ENCODE measurements around the gene PDE7B.

Gene PDE7B

DNA sequence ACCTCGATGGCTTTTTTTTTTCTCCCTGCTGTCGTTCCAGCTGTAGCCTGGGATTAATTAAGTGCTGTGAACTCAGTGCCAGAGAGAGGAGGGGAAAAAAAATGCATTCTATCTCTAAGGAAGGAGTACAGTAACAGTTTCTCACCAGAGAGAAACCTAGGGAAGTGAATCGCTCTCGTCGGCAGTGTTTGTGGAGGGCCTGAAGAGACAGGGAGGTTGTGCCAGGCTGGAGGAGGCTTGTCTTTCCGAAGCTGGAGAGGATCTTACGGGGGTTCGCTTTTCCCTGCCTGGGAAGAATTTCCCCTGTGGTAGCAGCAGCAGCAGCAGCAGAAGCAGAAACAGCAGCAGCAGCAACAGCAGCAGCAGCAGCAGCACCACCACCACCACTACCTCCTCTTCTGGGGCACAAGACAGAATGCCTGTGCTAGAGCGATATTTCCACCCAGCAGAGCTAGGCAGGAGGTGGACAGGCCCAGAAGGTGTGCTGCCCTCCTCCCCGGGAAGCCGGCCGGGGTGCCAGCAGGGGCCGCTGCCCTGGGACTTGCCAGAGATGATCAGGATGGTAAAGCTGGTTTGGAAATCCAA, 186.5 kb downstream of the PDE7B start:
- DNase-seq (ENCODE audit: low read depth, low spot score), result no peak
- H3K4me3 ChIP-seq (ENCODE audit: low read length), result no peak overlapping the region

DNA sequence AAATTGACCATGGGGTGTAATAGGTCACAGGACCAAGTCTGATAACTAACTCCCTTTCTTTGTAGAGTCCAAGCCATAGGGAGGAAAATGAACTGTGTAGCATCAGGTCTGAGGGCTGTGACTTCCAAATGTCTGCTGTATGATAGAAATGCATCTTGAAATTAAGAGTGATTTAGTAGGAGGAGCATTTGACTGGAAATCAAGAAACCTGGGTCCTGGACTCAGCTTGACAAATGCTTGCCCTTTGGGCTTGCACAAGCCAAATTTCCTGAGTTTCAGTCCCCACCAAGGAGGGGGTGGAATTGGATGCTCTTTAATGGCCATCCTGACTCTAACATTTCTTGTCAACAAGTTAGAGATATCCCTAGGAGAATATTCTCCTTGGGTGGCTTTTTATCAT, 187.0 kb downstream of the PDE7B start:
- no peak for DNase-seq (ENCODE audit: low read depth, low spot score)
- no peak overlapping the region for H3K4me3 ChIP-seq (ENCODE audit: low read length)

DNA sequence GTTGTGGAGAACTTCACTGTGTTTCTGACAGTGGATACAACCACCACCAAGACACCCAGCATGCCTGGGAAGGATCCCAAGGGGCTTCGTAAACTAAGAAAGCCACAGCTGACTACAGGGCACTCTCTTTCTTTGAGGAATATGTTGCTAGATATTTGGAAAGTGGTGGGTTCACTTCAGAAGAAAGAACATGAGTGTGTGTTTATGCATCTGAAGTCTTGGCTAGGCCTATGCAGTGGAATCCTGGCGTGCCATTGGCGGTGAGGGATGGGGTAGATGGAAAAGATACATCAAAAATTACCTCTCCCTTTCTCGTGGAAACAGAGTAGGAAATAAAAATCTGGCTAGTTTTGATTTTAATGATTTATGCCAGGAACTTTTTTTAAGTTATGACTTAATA, 187.7 kb downstream of the PDE7B start:
- DNase-seq (ENCODE audit: low read depth, low spot score), result no peak
- H3K4me3 ChIP-seq (ENCODE audit: low read length), result no peak overlapping the region

DNA sequence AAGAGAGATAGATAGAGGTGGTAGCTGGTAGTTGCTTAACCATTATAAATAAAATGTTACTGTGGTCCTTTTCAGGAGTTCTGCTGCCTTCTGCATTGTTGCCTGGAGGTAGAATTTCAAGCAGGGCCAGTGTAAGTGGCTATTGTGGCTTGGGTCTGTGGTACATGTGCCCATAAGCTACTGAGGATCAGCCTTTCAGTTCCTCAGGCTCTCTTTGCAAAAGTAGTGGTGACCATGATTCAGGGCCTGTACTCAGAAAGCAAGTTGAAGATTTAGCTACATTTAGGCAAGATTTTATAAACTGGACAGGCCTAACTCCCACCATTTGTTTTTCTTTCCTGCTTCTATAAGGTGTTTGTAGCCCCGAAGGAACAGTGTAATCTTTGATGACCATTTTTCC, 199.0 kb downstream of the PDE7B start:
- no peak for DNase-seq (ENCODE audit: low read depth, low spot score)
- no peak overlapping the region for H3K4me3 ChIP-seq (ENCODE audit: low read length)

DNA sequence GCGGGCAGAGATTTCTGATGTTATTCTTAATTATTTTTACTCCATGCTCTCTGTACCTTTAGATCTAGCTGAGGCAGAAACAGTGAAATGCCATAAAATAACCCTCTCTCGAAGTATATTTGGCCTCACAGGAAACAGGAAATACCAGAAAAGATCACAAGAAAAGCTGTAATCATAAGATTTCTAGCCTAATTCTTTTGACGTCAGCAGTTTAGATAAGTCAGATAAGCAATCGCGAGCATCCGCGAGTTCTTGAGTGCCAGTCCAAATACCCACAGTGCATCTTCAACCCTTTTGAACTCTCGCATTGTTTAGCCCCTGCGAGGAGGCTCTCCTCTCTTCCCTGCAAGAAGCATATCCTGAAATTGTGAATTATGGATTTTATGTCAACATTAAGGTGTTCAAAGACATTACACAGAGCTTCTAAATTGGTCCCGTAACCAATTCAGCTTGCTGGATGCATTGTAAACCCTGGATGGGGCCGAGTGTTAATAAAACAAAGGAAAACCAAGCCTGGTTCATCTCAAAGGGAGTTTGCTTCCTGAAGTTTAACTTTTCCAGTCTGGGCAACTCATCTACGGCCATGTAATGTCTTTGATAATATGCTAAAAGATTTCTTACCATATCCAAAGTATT, 199.8 kb downstream of the PDE7B start:
- H3K4me3 ChIP-seq (ENCODE audit: low read length), result no peak overlapping the region
- DNase-seq (ENCODE audit: low read depth, low spot score), result peak; percentile 35

DNA sequence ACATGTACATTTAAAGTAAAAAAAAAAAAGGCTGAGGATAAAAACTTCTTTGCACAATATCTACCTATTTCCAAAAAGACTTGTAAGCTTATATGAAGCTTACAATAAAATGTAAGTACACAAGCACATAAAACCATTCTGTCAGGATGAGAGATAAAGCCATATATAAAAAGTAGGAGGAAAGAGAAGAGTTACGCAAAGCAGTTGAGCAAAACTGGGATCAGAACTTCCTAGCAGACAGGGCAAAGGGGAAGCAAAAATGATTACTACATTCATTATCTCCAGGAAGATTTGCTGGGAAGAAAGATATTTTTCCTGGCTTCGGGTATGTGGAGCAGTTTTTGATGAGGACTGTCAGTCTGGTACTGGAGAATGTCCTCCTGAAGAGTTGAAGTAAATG, 200.5 kb downstream of the PDE7B start:
- no peak overlapping the region for H3K4me3 ChIP-seq (ENCODE audit: low read length)
- no peak for DNase-seq (ENCODE audit: low read depth, low spot score)

DNA sequence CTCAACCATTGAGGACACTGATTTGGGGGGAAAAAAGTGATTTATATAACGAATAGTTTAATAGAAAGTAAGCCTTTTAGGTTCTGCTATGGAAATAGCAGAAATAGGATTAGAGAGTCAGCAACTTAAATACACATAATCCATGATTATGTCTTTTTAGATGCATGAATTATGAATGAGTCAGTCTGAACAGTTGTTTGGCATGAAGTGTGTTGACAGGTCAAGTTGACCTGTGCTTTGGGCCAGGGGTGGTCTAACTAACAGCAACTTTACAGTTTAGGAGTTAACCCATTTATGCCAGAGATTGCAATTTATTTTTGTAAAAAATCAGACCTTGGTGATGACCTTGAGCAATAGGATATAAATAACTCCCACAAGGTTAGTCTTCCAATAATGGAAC, 207.4 kb downstream of the PDE7B start:
- DNase-seq (ENCODE audit: low read depth, low spot score), result no peak
- H3K4me3 ChIP-seq (ENCODE audit: low read length), result no peak overlapping the region

DNA sequence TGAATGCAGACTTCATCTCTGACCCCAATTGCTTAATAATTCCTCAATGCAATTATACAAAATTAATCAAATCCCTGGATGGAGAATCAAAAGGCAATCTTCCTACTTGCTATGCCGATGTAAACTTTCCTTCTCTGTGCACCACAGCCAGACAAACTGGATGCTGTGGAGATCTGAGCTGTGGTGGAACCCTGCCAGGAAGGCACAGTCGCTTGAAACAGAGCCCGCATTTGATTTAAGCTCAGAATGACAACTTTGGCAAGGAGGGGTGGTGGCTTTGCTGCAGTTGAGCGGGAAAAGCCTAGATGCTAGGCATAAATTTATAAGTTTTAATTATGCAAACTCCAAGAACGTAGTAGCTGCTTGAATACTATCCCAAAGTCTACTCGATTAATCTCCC, 207.8 kb downstream of the PDE7B start:
- no peak overlapping the region for H3K4me3 ChIP-seq (ENCODE audit: low read length)
- no peak for DNase-seq (ENCODE audit: low read depth, low spot score)

DNA sequence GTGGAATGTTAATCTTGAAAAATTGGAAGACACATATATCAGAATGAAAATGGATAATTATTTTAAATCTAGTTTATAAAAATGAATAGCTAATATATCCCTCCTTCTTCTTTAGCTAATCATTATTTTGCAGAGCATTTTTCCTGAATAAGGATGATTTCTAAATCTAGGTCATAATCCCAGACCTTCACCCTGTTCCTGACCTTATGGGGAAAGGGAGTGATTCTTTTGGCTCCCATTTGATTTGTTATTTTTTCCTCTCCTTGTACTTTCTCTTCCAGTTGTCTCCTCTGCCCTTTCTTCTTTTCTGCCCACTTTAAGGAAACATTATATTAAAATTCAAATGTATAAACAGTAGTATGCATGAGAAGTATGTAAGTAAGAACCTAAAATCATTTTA, 208.6 kb downstream of the PDE7B start:
- H3K4me3 ChIP-seq (ENCODE audit: low read length), result no peak overlapping the region
- no peak for DNase-seq (ENCODE audit: low read depth, low spot score)

DNA sequence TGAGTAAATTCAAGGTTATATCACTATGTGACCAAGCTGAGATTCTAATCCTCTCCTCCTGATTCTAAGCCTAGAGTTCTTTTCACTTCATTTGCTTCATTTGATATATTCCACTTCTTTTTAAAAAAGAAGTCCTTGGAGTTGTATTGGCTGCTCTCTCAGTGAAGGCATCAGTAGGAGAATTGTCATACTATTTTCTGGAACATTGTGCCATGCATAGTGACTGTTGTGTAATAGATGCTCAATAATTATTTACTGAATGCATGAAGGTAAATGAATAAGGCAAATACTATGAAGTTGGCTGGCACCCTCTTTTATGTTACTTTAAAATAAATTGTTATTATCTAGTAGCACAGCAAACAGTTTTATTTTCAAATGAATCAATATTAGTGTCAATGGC, 209.3 kb downstream of the PDE7B start:
- no peak overlapping the region for H3K4me3 ChIP-seq (ENCODE audit: low read length)
- DNase-seq (ENCODE audit: low read depth, low spot score), result no peak

DNA sequence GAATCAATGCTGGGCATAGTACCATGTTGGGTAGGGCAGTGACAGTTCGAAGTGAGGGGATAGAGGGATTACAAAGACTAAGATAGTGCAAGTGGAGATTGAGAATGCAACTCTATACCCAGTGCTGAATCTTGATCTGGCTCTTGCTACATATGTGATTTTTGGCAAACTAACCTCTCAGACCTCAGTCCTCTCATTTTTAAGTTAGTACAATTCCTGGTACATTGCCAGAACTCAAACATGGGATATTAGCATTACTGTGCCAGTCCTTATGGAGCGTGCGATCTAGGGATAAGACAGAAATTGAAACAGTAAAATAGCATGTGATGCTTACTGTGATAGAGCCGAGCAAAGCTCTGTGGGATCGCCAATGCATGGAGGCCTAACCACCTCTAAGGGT, 210.2 kb downstream of the PDE7B start:
- no peak overlapping the region for H3K4me3 ChIP-seq (ENCODE audit: low read length)
- DNase-seq (ENCODE audit: low read depth, low spot score), result no peak

DNA sequence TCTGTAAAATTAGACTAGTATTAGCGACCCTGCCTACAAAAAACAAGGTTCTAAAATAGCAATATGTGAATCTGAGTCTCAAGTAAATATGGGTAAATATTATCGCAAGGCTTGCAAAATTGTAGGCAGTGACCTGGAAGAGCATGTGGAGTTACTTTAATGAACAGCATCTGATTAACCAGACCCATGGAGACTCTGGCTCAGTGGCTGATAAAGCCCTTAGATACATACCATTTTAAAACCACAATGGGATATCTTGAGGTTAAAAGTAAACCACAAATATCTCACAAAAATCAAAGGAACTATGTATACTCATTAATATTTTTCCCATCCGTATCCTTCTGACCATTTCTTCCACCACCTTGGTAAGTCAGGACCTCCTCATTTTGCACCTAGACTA, 211.6 kb downstream of the PDE7B start:
- DNase-seq (ENCODE audit: low read depth, low spot score), result no peak
- no peak overlapping the region for H3K4me3 ChIP-seq (ENCODE audit: low read length)

DNA sequence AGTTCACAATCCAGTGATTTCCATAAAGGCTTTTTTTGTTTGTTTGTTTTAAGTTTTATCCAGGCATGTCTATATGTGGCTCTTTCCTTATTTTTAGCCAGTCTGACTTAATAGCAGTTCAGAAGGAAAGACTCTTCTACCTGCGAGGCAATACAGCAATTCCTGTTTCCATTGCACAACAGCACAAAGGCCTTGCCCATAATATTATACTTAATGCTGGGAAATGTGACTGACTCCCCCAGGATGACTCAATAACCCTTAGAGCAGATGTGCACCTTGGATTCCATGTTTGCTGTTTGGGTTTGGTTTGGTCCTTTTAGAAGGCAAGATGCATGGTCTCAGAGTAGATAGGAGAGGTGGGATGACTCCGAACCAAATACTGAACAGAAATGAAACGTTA, 214.5 kb downstream of the PDE7B start:
- H3K4me3 ChIP-seq (ENCODE audit: low read length), result no peak overlapping the region
- DNase-seq (ENCODE audit: low read depth, low spot score), result no peak

DNA sequence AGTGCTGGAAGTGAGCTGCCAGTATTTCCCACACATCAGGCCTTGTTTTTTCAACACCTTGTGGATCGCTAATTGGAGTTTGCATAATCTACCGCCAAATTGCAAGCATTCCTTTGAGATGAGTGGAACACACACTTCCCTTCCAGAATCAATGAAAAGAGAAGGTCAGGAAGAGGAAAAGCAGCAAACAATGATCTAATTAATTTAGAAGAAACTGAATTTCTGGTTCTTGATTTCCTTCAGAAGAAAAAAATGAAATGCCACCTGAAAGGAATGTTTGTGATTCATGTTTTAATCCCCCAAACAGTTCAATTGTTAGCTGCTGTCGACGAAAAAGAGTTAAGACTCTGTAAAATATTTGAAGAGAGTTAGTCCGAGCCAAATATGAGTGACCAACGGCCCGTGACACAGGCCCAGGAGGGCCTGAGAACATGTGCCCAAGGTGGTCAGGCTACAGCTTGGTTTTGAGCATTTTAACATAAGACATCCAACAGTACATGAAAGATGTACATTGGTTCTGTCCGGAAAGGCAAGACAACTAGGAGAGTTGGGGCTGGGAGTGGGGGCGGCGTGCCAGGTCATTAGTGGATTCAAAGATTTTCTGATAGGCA, 216.3 kb downstream of the PDE7B start:
- DNase-seq (ENCODE audit: low read depth, low spot score), result no peak
- no peak overlapping the region for H3K4me3 ChIP-seq (ENCODE audit: low read length)

DNA sequence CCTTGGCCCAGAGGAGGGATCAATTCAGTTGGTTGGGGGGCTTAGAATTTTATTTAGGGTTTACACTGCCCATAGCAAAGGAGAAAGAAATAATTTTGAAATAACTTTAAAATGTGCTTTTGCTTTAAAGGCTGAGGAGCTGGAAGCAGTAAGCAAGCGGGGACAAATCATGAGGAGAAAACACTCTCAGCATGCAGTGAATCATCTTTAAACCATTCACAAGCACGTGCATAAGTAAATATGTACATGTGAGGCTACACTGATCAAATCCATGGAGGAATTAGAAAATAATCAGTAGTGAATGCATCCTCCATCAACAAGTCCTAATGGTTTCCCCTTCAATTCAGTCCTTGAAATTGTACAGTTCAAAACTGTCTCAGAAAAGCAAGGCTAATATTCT, 217.6 kb downstream of the PDE7B start:
- no peak overlapping the region for H3K4me3 ChIP-seq (ENCODE audit: low read length)
- DNase-seq (ENCODE audit: low read depth, low spot score), result no peak

DNA sequence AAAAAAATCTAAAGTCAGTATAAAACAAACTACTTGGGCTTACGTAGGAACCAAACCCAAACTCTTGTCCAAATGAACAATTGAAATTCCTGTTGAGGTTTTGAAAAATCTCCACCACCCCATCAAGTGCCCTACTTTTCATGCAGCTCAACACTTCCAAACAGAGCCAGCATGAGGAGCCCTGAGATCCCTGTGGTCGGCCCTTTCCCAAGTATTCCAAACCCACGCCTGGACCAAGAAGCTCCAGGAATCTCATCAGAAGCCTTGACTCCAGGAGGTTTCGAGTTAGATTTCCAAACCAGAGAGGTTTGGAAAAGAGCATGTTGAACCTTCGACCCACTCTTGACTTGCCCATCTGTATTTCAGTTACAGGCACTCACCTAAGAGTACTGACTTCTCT, 219.3 kb downstream of the PDE7B start:
- no peak for DNase-seq (ENCODE audit: low read depth, low spot score)
- no peak overlapping the region for H3K4me3 ChIP-seq (ENCODE audit: low read length)

DNA sequence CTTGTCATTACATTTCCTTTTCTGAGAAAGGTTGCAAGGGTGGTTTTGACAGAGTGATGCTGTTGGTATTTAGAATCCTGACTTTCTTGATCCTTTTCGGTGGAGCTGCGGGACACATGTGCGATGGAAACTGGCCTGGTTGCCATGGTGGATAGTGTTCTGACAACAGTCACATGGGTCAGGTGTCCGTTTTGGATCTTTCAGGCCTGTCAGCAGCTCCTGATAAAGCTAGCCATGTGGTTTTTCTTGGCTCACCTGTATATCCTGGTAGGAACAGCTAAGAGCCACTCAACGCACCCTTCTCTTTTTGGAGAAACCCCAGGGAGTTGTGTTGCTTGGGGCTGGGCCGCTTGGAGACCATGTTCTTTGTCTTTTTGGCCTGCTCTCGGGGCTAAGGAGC, 221.2 kb downstream of the PDE7B start:
- H3K4me3 ChIP-seq (ENCODE audit: low read length), result no peak overlapping the region
- no peak for DNase-seq (ENCODE audit: low read depth, low spot score)

DNA sequence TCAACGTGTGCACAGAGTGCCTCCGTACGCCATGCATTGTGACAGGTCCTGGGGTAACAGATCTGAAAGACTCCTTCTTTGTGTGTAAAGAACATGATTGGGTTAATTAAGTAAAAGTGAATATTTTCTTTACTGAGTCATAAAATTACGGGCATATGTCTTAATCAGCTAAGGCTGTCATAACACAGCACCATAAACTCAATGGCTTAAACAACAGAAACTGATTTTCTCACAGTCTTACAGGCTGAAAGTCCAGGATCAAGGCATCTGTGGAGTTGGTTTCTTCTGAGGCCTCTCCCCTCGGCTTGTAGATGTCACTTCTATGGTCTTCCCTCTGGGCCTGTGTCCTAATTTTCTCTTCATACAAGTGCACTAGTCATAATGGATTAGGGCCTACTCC, 221.7 kb downstream of the PDE7B start:
- no peak for DNase-seq (ENCODE audit: low read depth, low spot score)
- H3K4me3 ChIP-seq (ENCODE audit: low read length), result no peak overlapping the region

DNA sequence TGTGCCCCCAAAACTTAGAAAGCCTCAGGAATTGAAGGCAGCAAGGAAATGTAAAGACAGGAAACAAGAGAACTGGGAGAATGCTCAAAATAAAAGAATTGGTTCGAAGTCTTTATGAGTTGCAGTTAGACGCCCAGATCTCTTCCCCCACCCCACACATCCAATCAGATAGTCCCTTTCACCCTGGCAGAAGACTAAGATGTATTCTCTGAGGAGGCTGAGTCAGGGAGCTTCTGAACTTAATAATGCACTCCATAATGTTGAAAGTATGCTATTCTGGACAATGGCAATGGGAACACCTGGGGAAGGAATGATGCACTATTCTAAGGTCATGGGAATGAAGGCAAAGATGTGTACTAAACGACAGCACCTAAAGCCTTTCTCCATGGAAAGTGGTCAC, 225.0 kb downstream of the PDE7B start:
- DNase-seq (ENCODE audit: low read depth, low spot score), result no peak
- H3K4me3 ChIP-seq (ENCODE audit: low read length), result no peak overlapping the region

DNA sequence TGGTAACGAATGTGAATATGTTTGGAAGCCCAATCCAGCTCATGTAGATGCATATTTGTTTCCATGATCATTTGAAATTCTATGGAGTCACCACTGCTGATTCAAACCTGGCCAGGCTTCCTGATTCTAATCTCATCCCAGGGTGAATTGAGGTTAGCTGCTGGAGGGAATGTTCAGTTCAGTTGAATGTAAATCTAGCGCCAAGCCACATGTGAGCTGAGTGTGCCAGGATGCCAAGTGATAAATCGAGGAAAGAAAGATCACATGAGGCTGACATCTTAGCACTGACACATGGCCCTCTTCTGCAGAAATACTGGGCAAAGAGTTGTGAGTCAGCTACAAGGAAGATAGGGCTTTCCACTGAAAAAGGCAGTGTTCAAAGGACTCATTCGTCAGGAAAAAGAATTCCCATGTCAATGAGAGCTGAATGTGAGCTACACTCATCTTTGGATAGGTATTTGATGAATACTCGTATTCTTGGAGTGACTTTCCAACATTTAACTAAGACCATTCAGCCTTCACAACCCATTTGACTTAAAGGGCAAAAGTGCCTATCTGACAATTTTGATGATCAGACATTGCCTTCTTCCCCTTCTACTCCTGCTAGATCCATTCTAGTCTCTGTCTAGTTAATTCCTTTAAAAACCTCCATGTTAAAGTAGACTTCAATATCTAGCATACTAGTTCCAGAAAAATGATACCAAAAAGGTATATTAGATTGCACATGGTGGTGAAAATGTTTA, 226.5 kb downstream of the PDE7B start:
- DNase-seq (ENCODE audit: low read depth, low spot score), result no peak
- H3K4me3 ChIP-seq (ENCODE audit: low read length), result no peak overlapping the region
